ENCODE measurements around the gene ADAMTS6. TPM values are rescaled to one million over a fixed set of nuclear protein-coding genes. Genes with fewer than 3 reads are reported as not detected.

Gene ADAMTS6
- total RNA-seq, 4 donors from 2014 or later: 0.23 to 3.8 (median 1.0) TPM

GRCh38 chr5:65102976-65103711, 378.6 kb downstream of the ADAMTS6 start:
- Histone ChIP-seq H3K36me3 (no peaks in the 10 kb centered on the region), H3K4me3 (peak overlapping the region; percentile 55 to 82 (median 64)), H3K27ac (peak overlapping the region; percentile 74 to 91 (median 86)), H3K4me1 (peaks cover 0 to 22% (median 0%) of the 10 kb centered on the region in 3 donors), H3K27me3 (no peaks in the 10 kb centered on the region), H3K9me3 (no peaks in the 10 kb centered on the region)
- 0 to 1% methylated on average over 12 to 16 of the region's 55 CpGs for WGBS, 2 donors
- TF ChIP-seq POLR2A (IDR thresholded peaks at IDR 0.05) (no peak), CTCF (IDR thresholded peaks at IDR 0.05) (peak in 2 of 6 experiments; percentile 19 to 20)
- DNase-seq: peak; percentile 4
- intact Hi-C loops (cut with DNase I): no loop called here

GRCh38 chr5:65102371-65102975, 379.2 kb downstream of the ADAMTS6 start:
- 52 to 57% methylated on average over 8 to 12 of the region's 17 CpGs for WGBS, 2 donors

GRCh38 chr5:65101632-65102100, 380.1 kb downstream of the ADAMTS6 start:
- H3K9me3 ChIP-seq: no peaks in the 10 kb centered on the region
- H3K27ac ChIP-seq: peak overlapping the region; percentile 74 to 91 (median 86)
- no peaks in the 10 kb centered on the region for H3K36me3 ChIP-seq
- no peak overlapping the region for H3K4me3 ChIP-seq
- peaks cover 0 to 22% (median 0%) of the 10 kb centered on the region in 3 donors for H3K4me1 ChIP-seq
- intact Hi-C loops (cut with DNase I): no loop called here
- no peak for DNase-seq
- TF ChIP-seq CTCF (IDR thresholded peaks at IDR 0.05) (no peak), POLR2A (IDR thresholded peaks at IDR 0.05) (no peak)
- WGBS, 2 donors: 62 to 74% methylated on average over 8 of the region's 8 CpGs
- no peaks in the 10 kb centered on the region for H3K27me3 ChIP-seq

More at GRCh38 chr5:65102371-65102975, 379.2 kb downstream of the ADAMTS6 start:
- peak overlapping the region; percentile 55 to 82 (median 64) for H3K4me3 ChIP-seq
- intact Hi-C loops (cut with DNase I): no loop called here
- no peaks in the 10 kb centered on the region for H3K27me3 ChIP-seq
- TF ChIP-seq CTCF (IDR thresholded peaks at IDR 0.05): no peak
- no peak for TF ChIP-seq POLR2A (IDR thresholded peaks at IDR 0.05)
- H3K27ac ChIP-seq: peak overlapping the region; percentile 74 to 91 (median 86)
- peaks cover 0 to 22% (median 0%) of the 10 kb centered on the region in 3 donors for H3K4me1 ChIP-seq
- H3K9me3 ChIP-seq: no peaks in the 10 kb centered on the region
- DNase-seq: no peak
- H3K36me3 ChIP-seq: no peaks in the 10 kb centered on the region

GRCh38 chr5:65100911-65101631, 380.6 kb downstream of the ADAMTS6 start:
- no peak for DNase-seq
- Histone ChIP-seq H3K4me1 (peaks cover 0 to 22% (median 0%) of the 10 kb centered on the region in 3 donors), H3K27me3 (no peaks in the 10 kb centered on the region), H3K9me3 (no peaks in the 10 kb centered on the region), H3K4me3 (no peak overlapping the region), H3K36me3 (no peaks in the 10 kb centered on the region), H3K27ac (peak overlapping the region in 3 of 4 donors; percentile 84 to 91 (median 87))
- 58 to 70% methylated on average over 7 to 9 of the region's 9 CpGs for WGBS, 2 donors
- TF ChIP-seq CTCF (IDR thresholded peaks at IDR 0.05) (peak in 5 of 6 experiments; percentile 27 to 50 (median 37)), POLR2A (IDR thresholded peaks at IDR 0.05) (no peak)
- intact Hi-C loops (cut with DNase I): no loop called here

Small RNA genes lying within 50 kb of the gene (small RNA-seq; reads per million reads assigned to genes)
- 0 reads per million in 4 donors for gene RF00019

Other genes starting within 250 kb of the ADAMTS6 start
- gene CENPK, start 81.2 kb upstream of the ADAMTS6 start, total RNA-seq: 10 to 100 TPM in 1 of 4 donors, 1 to 10 TPM in 3; 4.0 to 17.3 (median 7.8) TPM
- 10 to 100 TPM; 10.1 to 45.4 (median 28.3) TPM for gene PPWD1, start 81.4 kb upstream of the ADAMTS6 start, total RNA-seq
- gene TRIM23, start 142.4 kb upstream of the ADAMTS6 start, total RNA-seq: 10 to 100 TPM in 1 of 4 donors, 1 to 10 TPM in 3; 5.5 to 14.1 (median 7.4) TPM
- 1 to 10 TPM in 3 of 4 donors, under 1 TPM in 1; 0.27 to 4.5 (median 3.1) TPM for gene SHLD3, start 143.1 kb upstream of the ADAMTS6 start, total RNA-seq
- 10 to 100 TPM; 10.1 to 19.5 (median 14.9) TPM for gene TRAPPC13, start 143.1 kb upstream of the ADAMTS6 start, total RNA-seq
- gene SGTB, start 240.2 kb upstream of the ADAMTS6 start, total RNA-seq: 1 to 10 TPM in 3 of 4 donors, under 1 TPM in 1; 0.99 to 5.8 (median 3.7) TPM
- 10 to 100 TPM in 3 of 4 donors, 1 to 10 TPM in 1; 4.9 to 22.1 (median 19.2) TPM for gene NLN, start 240.3 kb upstream of the ADAMTS6 start, total RNA-seq

Measured in esophagus squamous epithelium (tissue), 5 donors.